Skeletal muscle tissue (tissue), 4 donors: ENCODE measurements around the gene SRP68. TPM values are rescaled to one million over a fixed set of nuclear protein-coding genes. Genes with fewer than 3 reads are reported as not detected.
"Not testable (repeated sequence)": the region's sequence is repeated elsewhere in the genome, so short reads cannot be mapped to it uniquely, and the experiment has no call there.

Source experiments
- H3K27ac ChIP-seq: one replicate; pipeline ENCODE4 v1.7.0; 2013; ENCODE audit warnings: mild to moderate bottlenecking, low read depth, low read length, inconsistent platforms
- H3K27me3 ChIP-seq, 3 donors: one replicate each; pipeline ENCODE4 v1.7.0; 2013; ENCODE audit warnings: low read length in 3 of 3; ENCODE audit not compliant: control insufficient read depth in 3 of 3, insufficient read depth in 3 of 3
- H3K36me3 ChIP-seq, 3 donors: one replicate each; pipeline ENCODE4 v1.7.0; 2013; ENCODE audit warnings: low read length in 3 of 3; ENCODE audit not compliant: control insufficient read depth in 3 of 3, insufficient read depth in 3 of 3
- H3K4me1 ChIP-seq, 3 donors: one replicate each; pipeline ENCODE4 v1.7.0; 2013; ENCODE audit warnings: low read length in 3 of 3, mild to moderate bottlenecking in 3 of 3; ENCODE audit not compliant: control insufficient read depth in 3 of 3, insufficient read depth in 3 of 3
- H3K4me3 ChIP-seq, 3 donors: one replicate each; pipeline ENCODE4 v1.7.0; 2013; ENCODE audit warnings: low read length in 3 of 3
- H3K9ac ChIP-seq, 3 donors: one replicate each; pipeline ENCODE4 v1.7.0; 2013; ENCODE audit warnings: low read length in 3 of 3, mild to moderate bottlenecking in 3 of 3, moderate library complexity in 2 of 3, low read depth in 1 of 3
- H3K9me3 ChIP-seq, 3 donors: one replicate each; pipeline ENCODE4 v1.7.0; 2013; ENCODE audit warnings: low read length in 3 of 3; ENCODE audit not compliant: control insufficient read depth in 3 of 3
- total RNA-seq: library from RNA; depleted of rRNA; stranded (reverse); fragments of >200 nt; gene quantifications from one replicate; pipeline ENCODE4 v1.2.3, GENCODE V29; 2014
- donor health status: Osteomylitis.

The SRP68 gene
- total RNA-seq, 1 donor from 2014 or later = 41.8 TPM

GRCh38 chr17:76058264-76058663 lies 14.1 kb downstream of the SRP68 start:
- not testable (repeated sequence) for H3K27me3 ChIP-seq, H3K9ac ChIP-seq, H3K4me1 ChIP-seq, H3K27ac ChIP-seq, H3K4me3 ChIP-seq, H3K9me3 ChIP-seq
- H3K36me3 ChIP-seq = peaks cover 61 to 71% (median 64%) of the 10 kb centered on the region in 3 donors

GRCh38 chr17:76056882-76057281 lies 15.4 kb downstream of the SRP68 start:
- Histone ChIP-seq H3K27ac (no peak overlapping the region), H3K9ac (no peak overlapping the region), H3K4me3 (no peak overlapping the region), H3K9me3 (no peaks in the 10 kb centered on the region), H3K4me1 (no peaks in the 10 kb centered on the region), H3K36me3 (peaks cover 63 to 66% (median 66%) of the 10 kb centered on the region in 3 donors), H3K27me3 (no peaks in the 10 kb centered on the region)

- Histone ChIP-seq H3K4me3 (no peak overlapping the region), H3K9ac (no peak overlapping the region), H3K9me3 (no peaks in the 10 kb centered on the region), H3K27ac (no peak overlapping the region), H3K36me3 (peaks cover 58 to 67% (median 63%) of the 10 kb centered on the region in 3 donors), H3K4me1 (peaks cover 0 to 3% (median 0%) of the 10 kb centered on the region in 3 donors), H3K27me3 (no peaks in the 10 kb centered on the region)
Observed at GRCh38 chr17:76054112-76054476, 18.2 kb downstream of the SRP68 start.

- Histone ChIP-seq H3K36me3 (peaks cover 58 to 66% (median 63%) of the 10 kb centered on the region in 3 donors), H3K9me3 (no peaks in the 10 kb centered on the region), H3K9ac (no peak overlapping the region), H3K27ac (no peak overlapping the region), H3K27me3 (no peaks in the 10 kb centered on the region), H3K4me1 (peaks cover 0 to 3% (median 0%) of the 10 kb centered on the region in 3 donors), H3K4me3 (no peak overlapping the region)
Observed at GRCh38 chr17:76053246-76054111, 18.8 kb downstream of the SRP68 start.

- Histone ChIP-seq H3K9me3 (no peaks in the 10 kb centered on the region), H3K9ac (no peak overlapping the region), H3K27ac (no peak overlapping the region), H3K36me3 (peaks cover 56 to 63% (median 60%) of the 10 kb centered on the region in 3 donors), H3K4me1 (peaks cover 0 to 3% (median 0%) of the 10 kb centered on the region in 3 donors), H3K27me3 (no peaks in the 10 kb centered on the region), H3K4me3 (no peak overlapping the region)
Observed at GRCh38 chr17:76051561-76051960, 20.8 kb downstream of the SRP68 start.

GRCh38 chr17:76050538-76051467 lies 21.5 kb downstream of the SRP68 start:
- Histone ChIP-seq H3K36me3 (peaks cover 56 to 60% (median 60%) of the 10 kb centered on the region in 3 donors), H3K4me1 (peaks cover 0 to 3% (median 0%) of the 10 kb centered on the region in 3 donors), H3K4me3 (no peak overlapping the region), H3K9ac (no peak overlapping the region), H3K9me3 (no peaks in the 10 kb centered on the region), H3K27ac (no peak overlapping the region), H3K27me3 (no peaks in the 10 kb centered on the region)

- Histone ChIP-seq H3K9ac (no peak overlapping the region), H3K9me3 (no peaks in the 10 kb centered on the region), H3K4me1 (peaks cover 0 to 3% (median 0%) of the 10 kb centered on the region in 3 donors), H3K27ac (no peak overlapping the region), H3K36me3 (peaks cover 60 to 68% (median 65%) of the 10 kb centered on the region in 3 donors), H3K4me3 (no peak overlapping the region), H3K27me3 (no peaks in the 10 kb centered on the region)
Observed at GRCh38 chr17:76049836-76050537, 22.3 kb downstream of the SRP68 start.

GRCh38 chr17:76049239-76049638 lies 23.1 kb downstream of the SRP68 start:
- H3K4me3 ChIP-seq = no peak overlapping the region
- H3K4me1 ChIP-seq = peaks cover 0 to 3% (median 0%) of the 10 kb centered on the region in 3 donors
- no peaks in the 10 kb centered on the region for H3K9me3 ChIP-seq
- H3K36me3 ChIP-seq = peaks cover 67 to 74% (median 72%) of the 10 kb centered on the region in 3 donors
- no peak overlapping the region for H3K9ac ChIP-seq
- no peak overlapping the region for H3K27ac ChIP-seq
- no peaks in the 10 kb centered on the region for H3K27me3 ChIP-seq

GRCh38 chr17:76048711-76049110 lies 23.6 kb downstream of the SRP68 start:
- Histone ChIP-seq H3K4me1 (peaks cover 0 to 3% (median 0%) of the 10 kb centered on the region in 3 donors), H3K4me3 (no peak overlapping the region), H3K9me3 (no peaks in the 10 kb centered on the region), H3K36me3 (peaks cover 68 to 75% (median 74%) of the 10 kb centered on the region in 3 donors), H3K27ac (no peak overlapping the region), H3K9ac (no peak overlapping the region), H3K27me3 (no peaks in the 10 kb centered on the region)
